Liver (tissue), 3 donors: ENCODE results near the gene PREX1.

Experiments
- ATF3 ChIP-seq: IDR thresholded peaks from 2 replicates; pipeline ENCODE4 v1.6.1; 2016; ENCODE audit warnings: antibody characterized with exemption
- JUND ChIP-seq, 2 donors: IDR thresholded peaks; 2 replicates each; pipeline ENCODE4 v1.6.1; 2016; ENCODE audit warnings: antibody characterized with exemption in 2 of 2
- TF ChIP-seq, protein P1 (sequence below): fragments of 150-350 bp; IDR thresholded peaks from 2 replicates; pipeline ENCODE4 v1.5.1; 2017; ENCODE audit warnings: improper control_type of control experiment, low read depth, low read length; ENCODE audit not compliant: missing input control
- donor health status: healthy.
- donor health status: healthy.

- TF ChIP-seq, protein P1, sequence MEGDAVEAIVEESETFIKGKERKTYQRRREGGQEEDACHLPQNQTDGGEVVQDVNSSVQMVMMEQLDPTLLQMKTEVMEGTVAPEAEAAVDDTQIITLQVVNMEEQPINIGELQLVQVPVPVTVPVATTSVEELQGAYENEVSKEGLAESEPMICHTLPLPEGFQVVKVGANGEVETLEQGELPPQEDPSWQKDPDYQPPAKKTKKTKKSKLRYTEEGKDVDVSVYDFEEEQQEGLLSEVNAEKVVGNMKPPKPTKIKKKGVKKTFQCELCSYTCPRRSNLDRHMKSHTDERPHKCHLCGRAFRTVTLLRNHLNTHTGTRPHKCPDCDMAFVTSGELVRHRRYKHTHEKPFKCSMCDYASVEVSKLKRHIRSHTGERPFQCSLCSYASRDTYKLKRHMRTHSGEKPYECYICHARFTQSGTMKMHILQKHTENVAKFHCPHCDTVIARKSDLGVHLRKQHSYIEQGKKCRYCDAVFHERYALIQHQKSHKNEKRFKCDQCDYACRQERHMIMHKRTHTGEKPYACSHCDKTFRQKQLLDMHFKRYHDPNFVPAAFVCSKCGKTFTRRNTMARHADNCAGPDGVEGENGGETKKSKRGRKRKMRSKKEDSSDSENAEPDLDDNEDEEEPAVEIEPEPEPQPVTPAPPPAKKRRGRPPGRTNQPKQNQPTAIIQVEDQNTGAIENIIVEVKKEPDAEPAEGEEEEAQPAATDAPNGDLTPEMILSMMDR: no peak
- TF ChIP-seq ATF3 (no peak), JUND (IDR thresholded peaks at IDR 0.05) (no peak)
Observed at GRCh38 chr20:48696671-48697070, 131.1 kb downstream of the PREX1 start.
